Neural cell (in vitro differentiated cells): ENCODE data around the gene PDGFA. TPM values are rescaled to one million over a fixed set of nuclear protein-coding genes. Genes with fewer than 3 reads are reported as not detected.

Source experiments
- H2AFZ ChIP-seq: fragments of 200-600, 300-800 bp; sonication (generic), shearing (Covaris generic); 2 replicates; pipeline ENCODE4 v1.6.0; 2014; ENCODE audit warnings: low read depth, mild to moderate bottlenecking, antibody characterized with exemption, low read length, moderate library complexity
- H3F3A ChIP-seq: fragments of 200-600 bp; shearing (Covaris generic); 2 replicates; pipeline ENCODE4 v1.6.1; 2016; ENCODE audit warnings: mild to moderate bottlenecking, moderate library complexity, mixed read lengths, antibody characterized with exemption, low read length; ENCODE audit not compliant: insufficient read depth, poor library complexity, severe bottlenecking
- H3K27ac ChIP-seq: fragments of 200-600, 300-800 bp; sonication (generic), shearing (Covaris generic); 2 replicates; pipeline ENCODE4 v1.5.1; 2014; ENCODE audit warnings: mild to moderate bottlenecking, low read length, moderate library complexity
- H3K27me3 ChIP-seq: fragments of 300-800, 200-600 bp; sonication (generic), shearing (Covaris generic); 2 replicates; pipeline ENCODE4 v1.6.0; 2014; ENCODE audit warnings: mild to moderate bottlenecking, low read depth, low read length, moderate library complexity; ENCODE audit not compliant: insufficient read depth
- H3K36me3 ChIP-seq: fragments of 300-800, 200-600 bp; sonication (generic), shearing (Covaris generic); 2 replicates; pipeline ENCODE4 v1.5.1; 2014; ENCODE audit warnings: mild to moderate bottlenecking, antibody characterized with exemption, low read length, moderate library complexity; ENCODE audit not compliant: insufficient read depth
- H3K4me2 ChIP-seq: fragments of 300-800, 200-600 bp; sonication (generic), shearing (Covaris generic); 2 replicates; pipeline ENCODE4 v1.6.0; 2014; ENCODE audit warnings: mild to moderate bottlenecking, low read length
- H3K4me3 ChIP-seq: fragments of 300-800, 200-600 bp; sonication (generic), shearing (Covaris generic); 2 replicates; pipeline ENCODE4 v1.5.1; 2014; ENCODE audit warnings: mild to moderate bottlenecking, low read length, moderate library complexity
- H3K79me2 ChIP-seq: fragments of 200-600 bp; shearing (Covaris generic); replicated peaks from 2 replicates; pipeline ENCODE4 v1.6.0; 2014; ENCODE audit warnings: mild to moderate bottlenecking, low read length, moderate library complexity; ENCODE audit not compliant: insufficient read depth
- H3K9ac ChIP-seq: fragments of 300-800, 200-600 bp; sonication (generic), shearing (Covaris generic); 2 replicates; pipeline ENCODE4 v1.6.1; 2016; ENCODE audit warnings: mild to moderate bottlenecking, low read length, mixed read lengths
- H3K9me2 ChIP-seq: fragments of 200-600 bp; shearing (Covaris generic); 2 replicates; pipeline ENCODE4 v1.6.1; 2016; ENCODE audit warnings: mild to moderate bottlenecking, low read length, mixed read lengths; ENCODE audit not compliant: insufficient read depth
- H3K9me3 ChIP-seq: fragments of 200-600, 300-800 bp; sonication (generic), shearing (Covaris generic); 2 replicates; pipeline ENCODE4 v1.6.1; 2016; ENCODE audit warnings: mild to moderate bottlenecking, mixed run types, low read length, moderate library complexity, mixed read lengths
- H4K20me1 ChIP-seq: fragments of 200-600 bp; shearing (Covaris generic); 2 replicates; pipeline ENCODE4 v1.6.1; 2016; ENCODE audit warnings: mild to moderate bottlenecking, mixed run types; ENCODE audit not compliant: insufficient read depth
- CTCF ChIP-seq: fragments of 450-650 bp; IDR thresholded peaks from 2 replicates; pipeline ENCODE4 v1.5.1; 2014; ENCODE audit warnings: antibody characterized with exemption, mild to moderate bottlenecking, moderate library complexity; ENCODE audit not compliant: poor library complexity, severe bottlenecking
- EP300 ChIP-seq: fragments of 450-650 bp; conservative IDR thresholded peaks from 2 replicates; pipeline ENCODE4 v1.6.1; 2014; ENCODE audit warnings: antibody characterized with exemption, mild to moderate bottlenecking, moderate library complexity; ENCODE audit not compliant: poor library complexity, severe bottlenecking
- EZH2 ChIP-seq: fragments of 200-600, 300-800 bp; shearing (Covaris generic), sonication (generic); IDR thresholded peaks from 2 replicates; pipeline ENCODE4 v1.6.1; 2014; ENCODE audit warnings: antibody characterized with exemption, low read length, borderline replicate concordance, mild to moderate bottlenecking; ENCODE audit not compliant: insufficient read depth, poor library complexity, severe bottlenecking
- MXI1 ChIP-seq: fragments of 450-650 bp; conservative IDR thresholded peaks from 2 replicates; pipeline ENCODE4 v1.6.1; 2014; ENCODE audit warnings: antibody characterized with exemption, mild to moderate bottlenecking; ENCODE audit not compliant: poor library complexity, severe bottlenecking
- POLR2AphosphoS5 ChIP-seq: IDR thresholded peaks from 2 replicates; pipeline ENCODE4 v1.6.1; 2012
- RAD21 ChIP-seq: fragments of 450-650 bp; conservative IDR thresholded peaks from 2 replicates; pipeline ENCODE4 v1.6.1; 2014; ENCODE audit warnings: antibody characterized with exemption, mild to moderate bottlenecking, moderate library complexity
- REST ChIP-seq: IDR thresholded peaks from 2 replicates; pipeline ENCODE4 v1.6.1; 2012; ENCODE audit warnings: borderline replicate concordance
- SMC3 ChIP-seq: fragments of 450-650 bp; conservative IDR thresholded peaks from 2 replicates; pipeline ENCODE4 v1.6.1; 2014; ENCODE audit warnings: antibody characterized with exemption, mild to moderate bottlenecking, moderate library complexity; ENCODE audit not compliant: poor library complexity
- TAF1 ChIP-seq: IDR thresholded peaks from 2 replicates; pipeline ENCODE4 v1.6.1; 2012; ENCODE audit warnings: low read depth
- polyA plus RNA-seq: library from polyadenylated mRNA; depleted of rRNA; stranded (reverse); fragments of >200 nt; gene quantifications from 2 replicates; pipeline ENCODE4 v1.2.3, GENCODE V29; 2014

PDGFA gene
- polyA plus RNA-seq, 1 donor from 2014 or later = 4.1 TPM

GRCh38 chr7:479948-480499 lies 39.6 kb downstream of the PDGFA start:
- Histone ChIP-seq H3K9ac (no peak overlapping the region), H3K27ac (no peak overlapping the region), H4K20me1 (no peaks in the 10 kb centered on the region), H3K9me3 (no peaks in the 10 kb centered on the region), H3K4me2 (no peak overlapping the region), H3K36me3 (no peaks in the 10 kb centered on the region), H3K27me3 (no peaks in the 10 kb centered on the region), H2AFZ (no peak overlapping the region), H3K79me2 (no peaks in the 10 kb centered on the region), H3F3A (no peaks in the 10 kb centered on the region), H3K9me2 (no peaks in the 10 kb centered on the region), H3K4me3 (no peak overlapping the region)
- no peak for TF ChIP-seq TAF1
- no peak for TF ChIP-seq SMC3
- no peak for TF ChIP-seq RAD21
- no peak for TF ChIP-seq EZH2
- no peak for TF ChIP-seq REST
- no peak for TF ChIP-seq MXI1
- TF ChIP-seq CTCF = no peak
- TF ChIP-seq EP300 = no peak
- TF ChIP-seq POLR2AphosphoS5 = no peak

- H3F3A ChIP-seq = no peaks in the 10 kb centered on the region
- H3K36me3 ChIP-seq = no peaks in the 10 kb centered on the region
- H3K27me3 ChIP-seq = no peaks in the 10 kb centered on the region
- TF ChIP-seq CTCF (no peak), MXI1 (no peak), EZH2 (no peak), SMC3 (no peak), EP300 (no peak), TAF1 (no peak), REST (no peak), POLR2AphosphoS5 (no peak)
- no peak overlapping the region for H3K4me2 ChIP-seq
- no peak overlapping the region for H3K9ac ChIP-seq
- H3K27ac ChIP-seq = no peak overlapping the region
- H3K4me3 ChIP-seq = no peak overlapping the region
- no peaks in the 10 kb centered on the region for H3K79me2 ChIP-seq
- H2AFZ ChIP-seq = no peak overlapping the region
- no peaks in the 10 kb centered on the region for H3K9me3 ChIP-seq
- no peaks in the 10 kb centered on the region for H4K20me1 ChIP-seq
- no peaks in the 10 kb centered on the region for H3K9me2 ChIP-seq
Observed at GRCh38 chr7:479115-479947, 40.3 kb downstream of the PDGFA start.
